H1 (cell line): ENCODE results near the gene OCRL. TPM values are rescaled to one million over a fixed set of nuclear protein-coding genes. Genes with fewer than 3 reads are reported as not detected.

Experiments
- CTCF ChIA-PET: fragments of 300-600 bp; sonication (Branson Sonifier 250); formaldehyde crosslinking; loops from one replicate; lab custom pipeline; 2021; ENCODE audit not compliant: partially characterized antibody; lab: Charles Lee
- POLR2A ChIA-PET: fragments of 300-600 bp; sonication (Branson Sonifier 250); formaldehyde crosslinking; loops from one replicate; lab custom pipeline; 2021; ENCODE audit warnings: inconsistent platforms; ENCODE audit not compliant: partially characterized antibody; lab: Charles Lee
- DNase-seq, 2 experiments: peaks; one replicate each; pipeline versions ENCODE4 v3.0.0 to v3.0.0-alpha.2; 2010 to 2022; ENCODE audit warnings: low spot score in 2 of 2, low read depth in 1 of 2, mixed read lengths in 1 of 2
- FAIRE-seq: peaks from 2 replicates; lab custom pipeline; 2011; peaks lifted over from hg19 to GRCh38; lab: Jason Lieb, UNC
- H2AFZ ChIP-seq: 2 replicates; pipeline ENCODE4 v1.8.1; 2012; ENCODE audit warnings: low read length, inconsistent platforms
- H2AK5ac ChIP-seq: 2 replicates; pipeline ENCODE4 v1.6.1; 2013; ENCODE audit warnings: low read depth, low read length
- H2BK120ac ChIP-seq: replicated peaks from 2 replicates; pipeline ENCODE3; 2013; ENCODE audit warnings: low read depth, low read length, inconsistent platforms
- H2BK12ac ChIP-seq: 2 replicates; pipeline ENCODE4 v1.6.1; 2013; ENCODE audit warnings: low read depth, low read length
- H2BK15ac ChIP-seq: 2 replicates; pipeline ENCODE4 v1.6.1; 2013; ENCODE audit warnings: low read length
- H2BK20ac ChIP-seq: 2 replicates; pipeline ENCODE4 v1.6.1; 2013; ENCODE audit warnings: low read length
- H2BK5ac ChIP-seq: 2 replicates; pipeline ENCODE4 v1.6.1; 2013; ENCODE audit warnings: low read depth, low read length
- H3K14ac ChIP-seq: 2 replicates; pipeline ENCODE4 v1.6.1; 2013; ENCODE audit warnings: inconsistent platforms; ENCODE audit not compliant: insufficient read length
- H3K18ac ChIP-seq: 2 replicates; pipeline ENCODE4 v1.6.1; 2013; ENCODE audit warnings: low read length; ENCODE audit errors: extremely low read depth
- H3K23ac ChIP-seq: 2 replicates; pipeline ENCODE4 v1.6.1; 2013; ENCODE audit warnings: inconsistent platforms; ENCODE audit not compliant: insufficient read length
- H3K23me2 ChIP-seq: 2 replicates; pipeline ENCODE4 v1.6.1; 2013; ENCODE audit warnings: low read depth, low read length
- H3K27ac ChIP-seq: 2 replicates; pipeline ENCODE4 v1.6.1; 2011; ENCODE audit warnings: low read depth, low read length, inconsistent platforms
- H3K27me3 ChIP-seq, 4 experiments: replicated peaks in 1 of 4; 1 replicate in 1 of 4; 2 replicates in 3 of 4; pipeline versions ENCODE4 v1.6.1 to v1.8.1; 2011 to 2013; ENCODE audit warnings: low read length in 3 of 4, mild to moderate bottlenecking in 3 of 4, inconsistent platforms in 2 of 4, mixed read lengths in 2 of 4, moderate library complexity in 1 of 4; ENCODE audit not compliant: control insufficient read depth in 3 of 4, insufficient read depth in 3 of 4; ENCODE audit errors: extremely low read depth in 1 of 4
- H3K36me3 ChIP-seq, 4 experiments: 2 replicates each; pipeline versions ENCODE4 v1.6.1 to v1.8.1; 2011 to 2013; ENCODE audit warnings: mild to moderate bottlenecking in 4 of 4, low read length in 3 of 4, moderate library complexity in 2 of 4, control low read depth in 1 of 4, inconsistent platforms in 1 of 4; ENCODE audit not compliant: insufficient read depth in 4 of 4, control insufficient read depth in 2 of 4
- H3K4ac ChIP-seq: replicated peaks from 2 replicates; pipeline ENCODE3; 2013; ENCODE audit warnings: low read length, low read depth, mixed read lengths, inconsistent platforms; ENCODE audit not compliant: insufficient read length
- H3K4me1 ChIP-seq, 4 experiments: replicated peaks in 1 of 4; 1 replicate in 1 of 4; 2 replicates in 3 of 4; pipeline versions ENCODE4 v1.6.1 to v1.8.1; 2011 to 2013; ENCODE audit warnings: low read length in 3 of 4, inconsistent platforms in 2 of 4, mixed read lengths in 1 of 4; ENCODE audit not compliant: insufficient read depth in 4 of 4, control insufficient read depth in 3 of 4
- H3K4me2 ChIP-seq, 2 experiments: 2 replicates each; pipeline versions ENCODE4 v1.6.1 to v1.8.1; 2011 to 2013; ENCODE audit warnings: low read depth in 2 of 2, low read length in 2 of 2, control low read depth in 1 of 2, inconsistent platforms in 1 of 2, mild to moderate bottlenecking in 1 of 2; ENCODE audit not compliant: insufficient read depth in 1 of 2
- H3K4me3 ChIP-seq, 4 experiments: fragments of 200-600, 300-600 bp in 1 of 4; sonication (generic), shearing (Covaris generic), sonication (Bioruptor Twin) in 1 of 4; 2 replicates each; pipeline versions ENCODE4 v1.5.1 to v1.8.1; 2011 to 2016; ENCODE audit warnings: low read length in 4 of 4, low read depth in 3 of 4, control low read depth in 2 of 4, inconsistent platforms in 2 of 4, mild to moderate bottlenecking in 2 of 4, mixed read lengths in 1 of 4, moderate library complexity in 1 of 4; ENCODE audit not compliant: insufficient read depth in 2 of 4; ENCODE audit errors: extremely low read depth in 1 of 4
- H3K56ac ChIP-seq: replicated peaks from 2 replicates; pipeline ENCODE3; 2013; ENCODE audit warnings: low read depth, mild to moderate bottlenecking, mixed read lengths, low read length, inconsistent platforms; ENCODE audit not compliant: insufficient read length
- H3K79me1 ChIP-seq: 2 replicates; pipeline ENCODE4 v1.6.1; 2013; ENCODE audit warnings: low read depth, low read length, control low read depth
- H3K79me2 ChIP-seq, 2 experiments: 2 replicates each; pipeline versions ENCODE4 v1.6.1 to v1.8.1; 2012 to 2013; ENCODE audit warnings: low read length in 2 of 2, mild to moderate bottlenecking in 2 of 2, inconsistent platforms in 1 of 2; ENCODE audit not compliant: insufficient read depth in 2 of 2, control insufficient read depth in 1 of 2
- H3K9ac ChIP-seq, 4 experiments: replicated peaks in 1 of 4; 1 replicate in 1 of 4; 2 replicates in 3 of 4; pipeline versions ENCODE4 v1.6.1 to v1.8.1; 2011 to 2013; ENCODE audit warnings: low read depth in 3 of 4, low read length in 3 of 4, control low read depth in 2 of 4, mild to moderate bottlenecking in 2 of 4, moderate library complexity in 2 of 4, inconsistent platforms in 1 of 4; ENCODE audit errors: extremely low read depth in 1 of 4
- H3K9me3 ChIP-seq, 2 experiments: 2 replicates each; pipeline versions ENCODE4 v1.6.1 to v1.8.1; 2012 to 2013; ENCODE audit warnings: mild to moderate bottlenecking in 2 of 2, moderate library complexity in 2 of 2, control low read depth in 1 of 2, inconsistent platforms in 1 of 2, low read depth in 1 of 2, low read length in 1 of 2, mixed read lengths in 1 of 2; ENCODE audit not compliant: insufficient read depth in 2 of 2
- H4K20me1 ChIP-seq, 2 experiments: replicated peaks in 1 of 2; 2 replicates each; pipeline versions ENCODE3 to v1.8.1; 2011 to 2013; ENCODE audit warnings: inconsistent platforms in 2 of 2, low read length in 2 of 2, mild to moderate bottlenecking in 1 of 2; ENCODE audit not compliant: insufficient read depth in 2 of 2, control insufficient read depth in 1 of 2
- H4K5ac ChIP-seq: 2 replicates; pipeline ENCODE4 v1.6.1; 2013; ENCODE audit warnings: low read length, low read depth, mixed read lengths, inconsistent platforms; ENCODE audit not compliant: insufficient read length
- H4K8ac ChIP-seq: 2 replicates; pipeline ENCODE4 v1.8.0; 2013; ENCODE audit warnings: mild to moderate bottlenecking, moderate library complexity, low read length, inconsistent platforms; ENCODE audit not compliant: insufficient read depth; ENCODE audit errors: extremely low read depth
- H4K91ac ChIP-seq: replicated peaks from 2 replicates; pipeline ENCODE3; 2013; ENCODE audit warnings: low read length, mixed read lengths, inconsistent platforms; ENCODE audit not compliant: insufficient read length
- ASH2L ChIP-seq: fragments of 200-600, 300-600 bp; sonication (generic); IDR thresholded peaks from one replicate; pipeline ENCODE4 v1.7.1; 2017; ENCODE audit warnings: low read length
- BACH1 ChIP-seq: IDR thresholded peaks from 2 replicates; pipeline ENCODE4 v1.6.1; 2012; ENCODE audit warnings: low read length, improper control_type of control experiment
- BCL11A ChIP-seq, 2 experiments: IDR thresholded peaks; one replicate each; pipeline ENCODE4 v1.6.1; 2011; ENCODE audit warnings: low read depth in 2 of 2, low read length in 2 of 2, mild to moderate bottlenecking in 2 of 2
- CREB1 ChIP-seq: IDR thresholded peaks from 2 replicates; pipeline ENCODE4 v1.6.1; 2012; ENCODE audit warnings: inconsistent platforms
- GABPA ChIP-seq: IDR thresholded peaks from 2 replicates; pipeline ENCODE4 v1.6.1; 2011; ENCODE audit warnings: mild to moderate bottlenecking, low read length, moderate library complexity, borderline replicate concordance; ENCODE audit not compliant: insufficient read depth
- HDAC2 ChIP-seq, 2 experiments: fragments of 300-600 bp in 1 of 2; sonication (generic) in 1 of 2; IDR thresholded peaks; 2 replicates each; pipeline ENCODE4 v1.6.1; 2011 to 2012; ENCODE audit warnings: low read depth in 2 of 2, low read length in 2 of 2, mild to moderate bottlenecking in 2 of 2, moderate library complexity in 2 of 2, borderline replicate concordance in 1 of 2, inconsistent platforms in 1 of 2
- POLR2A ChIP-seq, 2 experiments: IDR thresholded peaks; 1 replicate in 1 of 2; 2 replicates in 1 of 2; pipeline ENCODE4 v1.6.1; 2011; ENCODE audit warnings: low read depth in 2 of 2, low read length in 2 of 2, mild to moderate bottlenecking in 2 of 2; ENCODE audit errors: control extremely low read depth in 1 of 2
- RBBP5 ChIP-seq: IDR thresholded peaks from 2 replicates; pipeline ENCODE4 v1.7.1; 2012; ENCODE audit warnings: low read depth, mild to moderate bottlenecking, inconsistent platforms, low read length, moderate library complexity, borderline replicate concordance
- SRF ChIP-seq: IDR thresholded peaks from 2 replicates; pipeline ENCODE4 v1.6.1; 2011; ENCODE audit warnings: mild to moderate bottlenecking, low read depth, low read length, moderate library complexity
- TBP ChIP-seq: IDR thresholded peaks from 2 replicates; pipeline ENCODE4 v1.6.1; 2011; ENCODE audit warnings: low read depth, low read length, improper control_type of control experiment
- ZNF274 ChIP-seq: IDR thresholded peaks from 2 replicates; pipeline ENCODE4 v1.7.0; 2012; ENCODE audit warnings: low read length, borderline replicate concordance; ENCODE audit errors: extremely low read depth
- WGBS, 2 experiments: shearing (Covaris generic) in 1 of 2; methylation state at CpG; one replicate each; pipeline versions ENCODE4 v1.1.6 to v1.1.7; 2013 to 2015; ENCODE audit warnings: low lambda C conversion rate in 2 of 2, mixed read lengths in 2 of 2, inconsistent platforms in 1 of 2, low coverage in 1 of 2, missing lambda C conversion rate in 1 of 2; ENCODE audit not compliant: insufficient replicate concordance in 2 of 2, insufficient coverage in 1 of 2, insufficient read length in 1 of 2; ENCODE audit errors: extremely low coverage in 1 of 2, missing lambda C conversion rate in 1 of 2; 5-methylcytosine and 5-hydroxymethylcytosine counted together
- polyA plus RNA-seq, 7 experiments: library from polyadenylated mRNA; depleted of rRNA in 3 of 7; stranded (reverse) in 5 of 7; unstranded in 2 of 7; fragments of >200 nt in 5 of 7; fragments of 200-250 nt in 2 of 7; gene quantifications; 1 replicate in 5 of 7; 2 replicates in 1 of 7; 4 replicates in 1 of 7; pipeline versions ENCODE4 v1.2.1 to v1.2.3, GENCODE V29; 2011 to 2013; ENCODE audit warnings: missing spikeins in 2 of 7, mixed read lengths in 2 of 7
- total RNA-seq: library from RNA; stranded (reverse); fragmentation: NEBNext Ultra II Directional; extraction: Animal tissue kit (Norgen Biotek cat#: 25700); gene quantifications from 2 replicates; pipeline ENCODE4 v1.2.1, GENCODE V29; 2021
- TF ChIP-seq, protein P1 (sequence below): IDR thresholded peaks from 2 replicates; pipeline ENCODE4 v1.6.1; 2012; ENCODE audit warnings: inconsistent platforms
- TF ChIP-seq, protein P2 (sequence below): IDR thresholded peaks from 2 replicates; pipeline ENCODE4 v1.6.1; 2012; ENCODE audit warnings: low read length, inconsistent platforms

OCRL gene
- total and polyA plus RNA-seq, 2 of the 8 experiments (the other 6 are each of a cell fraction or from before 2014, with no cell fraction given), result 12.7 to 15.1 TPM

DNA sequence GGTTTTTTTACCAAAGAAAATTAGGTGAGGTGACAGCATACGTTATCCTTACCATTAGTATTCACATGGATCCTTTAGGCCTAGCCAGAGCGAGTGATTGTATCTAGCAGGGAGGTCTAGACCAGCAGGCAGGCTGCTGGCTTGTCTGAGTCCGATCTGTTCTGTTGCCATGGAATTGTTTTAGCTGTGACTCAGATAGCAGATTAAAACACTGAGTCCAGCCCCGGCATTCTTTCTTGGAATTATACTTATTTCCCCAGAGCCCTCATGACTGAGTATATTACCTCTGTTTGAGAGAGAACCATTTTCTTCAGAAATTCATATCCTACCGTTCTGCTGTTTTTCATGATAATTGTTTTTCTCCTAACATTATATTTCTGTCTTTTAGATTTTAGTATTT, 37.4 kb downstream of the OCRL start:
- POLR2A ChIA-PET, result no interaction called here
- H2BK120ac ChIP-seq, result no peak overlapping the region
- FAIRE-seq, result no peak

More for the DNA sequence above, 37.4 kb downstream of the OCRL start:
- H3K4me1 ChIP-seq, result no peaks in the 10 kb centered on the region
- H3K14ac ChIP-seq, result no peak overlapping the region
- WGBS, 2 experiments, result 87% methylated on average over 5 of the region's 5 CpGs; no CpG with 5 or more reads in 1 of the 2 experiments
- no peak overlapping the region for H3K4me2 ChIP-seq
- no peak overlapping the region for H3K9ac ChIP-seq
- peaks cover 3 to 33% (median 13%) of the 10 kb centered on the region in 4 experiments; a peak in 6 of 8 replicates for H3K36me3 ChIP-seq
- no peak overlapping the region for H4K8ac ChIP-seq
- H3K9me3 ChIP-seq, result no peaks in the 10 kb centered on the region
- no peaks in the 10 kb centered on the region for H3K23me2 ChIP-seq
- no peak overlapping the region for H2BK5ac ChIP-seq
- no peak overlapping the region for H4K91ac ChIP-seq
- no peak overlapping the region for H2AFZ ChIP-seq
- H3K79me1 ChIP-seq, result no peaks in the 10 kb centered on the region
- no peak overlapping the region for H4K5ac ChIP-seq
- no peak overlapping the region for H3K27ac ChIP-seq
- H2AK5ac ChIP-seq, result no peak overlapping the region
- no peak overlapping the region for H3K4ac ChIP-seq
- H2BK15ac ChIP-seq, result no peak overlapping the region
- H3K27me3 ChIP-seq, result no peaks in the 10 kb centered on the region
- H2BK12ac ChIP-seq, result no peak overlapping the region
- no peak overlapping the region for H2BK20ac ChIP-seq
- no peak overlapping the region for H3K18ac ChIP-seq
- no peaks in the 10 kb centered on the region for H3K79me2 ChIP-seq
- H3K4me3 ChIP-seq, result no peak overlapping the region
- H3K56ac ChIP-seq, result no peak overlapping the region
- no peak for TF ChIP-seq BCL11A (IDR thresholded peaks at IDR 0.05; ENCODE audit: low read depth in 2 of 2, low read length in 2 of 2)
- no peak for TF ChIP-seq BACH1
- no peak for TF ChIP-seq RBBP5
- no peak for TF ChIP-seq SRF
- no peak for TF ChIP-seq ZNF274
- no peak for TF ChIP-seq TBP
- no peak for TF ChIP-seq GABPA
- TF ChIP-seq, protein P1, sequence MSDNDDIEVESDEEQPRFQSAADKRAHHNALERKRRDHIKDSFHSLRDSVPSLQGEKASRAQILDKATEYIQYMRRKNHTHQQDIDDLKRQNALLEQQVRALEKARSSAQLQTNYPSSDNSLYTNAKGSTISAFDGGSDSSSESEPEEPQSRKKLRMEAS, result no peak
- TF ChIP-seq POLR2A (IDR thresholded peaks at IDR 0.05; ENCODE audit: control extremely low read depth in 1 of 2, low read depth in 2 of 2, low read length in 2 of 2), result no peak
- no peak for TF ChIP-seq CREB1
- TF ChIP-seq, protein P2, sequence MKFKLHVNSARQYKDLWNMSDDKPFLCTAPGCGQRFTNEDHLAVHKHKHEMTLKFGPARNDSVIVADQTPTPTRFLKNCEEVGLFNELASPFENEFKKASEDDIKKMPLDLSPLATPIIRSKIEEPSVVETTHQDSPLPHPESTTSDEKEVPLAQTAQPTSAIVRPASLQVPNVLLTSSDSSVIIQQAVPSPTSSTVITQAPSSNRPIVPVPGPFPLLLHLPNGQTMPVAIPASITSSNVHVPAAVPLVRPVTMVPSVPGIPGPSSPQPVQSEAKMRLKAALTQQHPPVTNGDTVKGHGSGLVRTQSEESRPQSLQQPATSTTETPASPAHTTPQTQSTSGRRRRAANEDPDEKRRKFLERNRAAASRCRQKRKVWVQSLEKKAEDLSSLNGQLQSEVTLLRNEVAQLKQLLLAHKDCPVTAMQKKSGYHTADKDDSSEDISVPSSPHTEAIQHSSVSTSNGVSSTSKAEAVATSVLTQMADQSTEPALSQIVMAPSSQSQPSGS, result no peak
- TF ChIP-seq ASH2L, result no peak
- TF ChIP-seq HDAC2 (IDR thresholded peaks at IDR 0.05; ENCODE audit: borderline replicate concordance in 1 of 2, low read depth in 2 of 2, low read length in 2 of 2), result no peak
- CTCF ChIA-PET, result no interaction called here
- no peak overlapping the region for H3K23ac ChIP-seq
- no peak for DNase-seq
- H4K20me1 ChIP-seq, result no peaks in the 10 kb centered on the region
